HepG2 (cell line): Measurements from ENCODE around the gene EMC10. TPM values are rescaled to one million over a fixed set of nuclear protein-coding genes. Genes with fewer than 3 reads are reported as not detected.
A peak's percentile ranks its signal among the peaks of the same experiment; 100 is the strongest.

ENCODE experiments used
- AHDC1 ChIP-seq: sonication (generic); formaldehyde crosslinking; IDR thresholded peaks from 2 replicates; pipeline ENCODE4 v1.5.1; 2020; ENCODE audit warnings: mild to moderate bottlenecking, missing genetic modification reagents, borderline replicate concordance
- BORCS8-MEF2B ChIP-seq: sonication (generic); formaldehyde crosslinking; IDR thresholded peaks from 2 replicates; pipeline ENCODE4 v1.8.0; 2022; ENCODE audit warnings: mild to moderate bottlenecking, missing genetic modification reagents
- CREBL2 ChIP-seq: sonication (generic); formaldehyde crosslinking; IDR thresholded peaks from 2 replicates; pipeline ENCODE4 v1.8.1; 2023; ENCODE audit warnings: missing genetic modification reagents, mild to moderate bottlenecking, borderline replicate concordance
- DMTF1 ChIP-seq: sonication (generic); formaldehyde crosslinking; IDR thresholded peaks from 2 replicates; pipeline ENCODE4 v1.4.0; 2020; ENCODE audit warnings: mild to moderate bottlenecking, missing genetic modification reagents
- JUNB ChIP-seq: sonication (generic); formaldehyde crosslinking; IDR thresholded peaks from 2 replicates; pipeline ENCODE4 v1.8.0; 2022; ENCODE audit warnings: missing genetic modification reagents, mild to moderate bottlenecking, borderline replicate concordance
- KLF12 ChIP-seq: sonication (generic); formaldehyde crosslinking; IDR thresholded peaks from 2 replicates; pipeline ENCODE4 v1.4.0; 2020; ENCODE audit warnings: missing genetic modification reagents, borderline replicate concordance
- KMT2B ChIP-seq: IDR thresholded peaks from 2 replicates; pipeline ENCODE4 v1.6.1; 2016; ENCODE audit warnings: missing genetic modification reagents, missing compliant biosample characterization
- USF2 ChIP-seq, 2 experiments: sonication (generic) in 1 of 2; formaldehyde crosslinking in 1 of 2; IDR thresholded peaks; 2 replicates each; pipeline versions ENCODE4 v1.5.1 to v1.6.1; 2011 to 2020; ENCODE audit warnings: borderline replicate concordance in 1 of 2, low read depth in 1 of 2, low read length in 1 of 2, mild to moderate bottlenecking in 1 of 2, missing genetic modification reagents in 1 of 2, moderate library complexity in 1 of 2
- ZFP36L1 ChIP-seq: sonication (generic); formaldehyde crosslinking; IDR thresholded peaks from 2 replicates; pipeline ENCODE4 v1.8.0; 2022; ENCODE audit warnings: mild to moderate bottlenecking, missing genetic modification reagents, moderate library complexity
- ZFP41 ChIP-seq: sonication (generic); formaldehyde crosslinking; IDR thresholded peaks from 2 replicates; pipeline ENCODE4 v1.4.0; 2020; ENCODE audit warnings: mild to moderate bottlenecking, missing genetic modification reagents, borderline replicate concordance
- ZNF281 ChIP-seq: sonication (generic); formaldehyde crosslinking; IDR thresholded peaks from 2 replicates; pipeline ENCODE4 v1.4.0; 2020; ENCODE audit warnings: missing genetic modification reagents, borderline replicate concordance
- polyA plus RNA-seq, 8 experiments: library from polyadenylated mRNA; depleted of rRNA in 3 of 8; stranded (reverse) in 7 of 8; unstranded in 1 of 8; fragments of >200 nt; fragmentation: Illumina TruSeq in 4 of 8; extraction: Trizol in 4 of 8; gene quantifications; 2 replicates each; pipeline versions ENCODE4 v1.2.1 to v1.2.3, GENCODE V29; 2011 to 2016; ENCODE audit warnings: low read depth in 4 of 8, missing spikeins in 1 of 8, mixed read lengths in 1 of 8; ENCODE audit not compliant: insufficient read depth in 1 of 8
- total RNA-seq, 5 experiments: library from RNA; depleted of rRNA; stranded (reverse); fragments of >200 nt; fragmentation: Illumina TruSeq; extraction: Trizol; gene quantifications; 2 replicates each; pipeline ENCODE4 v1.2.3, GENCODE V29; 2016; ENCODE audit warnings: low read depth in 1 of 5
- TF ChIP-seq, protein P1 (sequence below): sonication (generic); formaldehyde crosslinking; IDR thresholded peaks from 2 replicates; pipeline ENCODE4 v1.5.0; 2020; ENCODE audit warnings: missing genetic modification reagents

EMC10 gene
- total and polyA plus RNA-seq, 2 of the 13 experiments (the other 11 are each of a cell fraction or from before 2014, with no cell fraction given) = not detected

GRCh38 chr19:50511069-50511822, 34.9 kb downstream of the EMC10 start, which contains the start of gene JOSD2 (continued):
- TF ChIP-seq AHDC1 (CRISPR knock-in tag) (no peak), DMTF1 (CRISPR knock-in tag) (no peak), ZFP41 (CRISPR knock-in tag) (no peak), JUNB (CRISPR knock-in tag) (no peak), KLF12 (CRISPR knock-in tag) (no peak), USF2 (IDR thresholded peaks at IDR 0.05; ENCODE audit: low read depth, low read length) (no peak), USF2 (CRISPR knock-in tag; IDR thresholded peaks at IDR 0.05; ENCODE audit: borderline replicate concordance) (0 out of 2 replicates have a peak, but pooled peaks have one; percentile 49), KMT2B (CRISPR knock-in tag) (no peak), CREBL2 (CRISPR knock-in tag) (no peak), BORCS8-MEF2B (CRISPR knock-in tag) (no peak), ZNF281 (CRISPR knock-in tag) (no peak), ZFP36L1 (no peak)
- TF ChIP-seq, protein P1, sequence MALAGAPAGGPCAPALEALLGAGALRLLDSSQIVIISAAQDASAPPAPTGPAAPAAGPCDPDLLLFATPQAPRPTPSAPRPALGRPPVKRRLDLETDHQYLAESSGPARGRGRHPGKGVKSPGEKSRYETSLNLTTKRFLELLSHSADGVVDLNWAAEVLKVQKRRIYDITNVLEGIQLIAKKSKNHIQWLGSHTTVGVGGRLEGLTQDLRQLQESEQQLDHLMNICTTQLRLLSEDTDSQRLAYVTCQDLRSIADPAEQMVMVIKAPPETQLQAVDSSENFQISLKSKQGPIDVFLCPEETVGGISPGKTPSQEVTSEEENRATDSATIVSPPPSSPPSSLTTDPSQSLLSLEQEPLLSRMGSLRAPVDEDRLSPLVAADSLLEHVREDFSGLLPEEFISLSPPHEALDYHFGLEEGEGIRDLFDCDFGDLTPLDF (CRISPR knock-in tag) = no peak
